Measurements from ENCODE around the gene AP3D1.

DNA sequence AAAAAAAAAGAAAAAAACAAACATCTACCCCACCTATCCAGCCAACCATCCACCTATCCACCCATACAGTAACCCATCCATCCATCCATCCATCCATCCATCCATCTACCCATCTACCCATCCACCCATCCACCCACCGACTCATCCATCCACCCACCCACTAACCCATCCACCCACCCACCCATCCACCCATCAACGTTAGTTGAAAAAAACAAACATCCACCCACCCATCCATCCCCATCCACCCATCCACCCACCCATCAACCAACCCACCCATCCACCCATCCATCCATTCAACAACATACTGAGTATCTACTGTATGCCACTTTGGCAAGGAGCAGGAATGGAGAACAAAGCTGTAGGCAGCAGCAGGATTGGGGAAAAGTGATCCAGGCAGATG lies 6.1 kb upstream of the AP3D1 start:
- TF ChIP-seq, protein P1, sequence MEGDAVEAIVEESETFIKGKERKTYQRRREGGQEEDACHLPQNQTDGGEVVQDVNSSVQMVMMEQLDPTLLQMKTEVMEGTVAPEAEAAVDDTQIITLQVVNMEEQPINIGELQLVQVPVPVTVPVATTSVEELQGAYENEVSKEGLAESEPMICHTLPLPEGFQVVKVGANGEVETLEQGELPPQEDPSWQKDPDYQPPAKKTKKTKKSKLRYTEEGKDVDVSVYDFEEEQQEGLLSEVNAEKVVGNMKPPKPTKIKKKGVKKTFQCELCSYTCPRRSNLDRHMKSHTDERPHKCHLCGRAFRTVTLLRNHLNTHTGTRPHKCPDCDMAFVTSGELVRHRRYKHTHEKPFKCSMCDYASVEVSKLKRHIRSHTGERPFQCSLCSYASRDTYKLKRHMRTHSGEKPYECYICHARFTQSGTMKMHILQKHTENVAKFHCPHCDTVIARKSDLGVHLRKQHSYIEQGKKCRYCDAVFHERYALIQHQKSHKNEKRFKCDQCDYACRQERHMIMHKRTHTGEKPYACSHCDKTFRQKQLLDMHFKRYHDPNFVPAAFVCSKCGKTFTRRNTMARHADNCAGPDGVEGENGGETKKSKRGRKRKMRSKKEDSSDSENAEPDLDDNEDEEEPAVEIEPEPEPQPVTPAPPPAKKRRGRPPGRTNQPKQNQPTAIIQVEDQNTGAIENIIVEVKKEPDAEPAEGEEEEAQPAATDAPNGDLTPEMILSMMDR (IDR thresholded peaks at IDR 0.05): no peak
- no peak for TF ChIP-seq POLR2A (IDR thresholded peaks at IDR 0.05)
